NCI-H446 (cell line): ENCODE measurements around the gene TMEM126A.
"Not testable (repeated sequence)": the region's sequence is repeated elsewhere in the genome, so short reads cannot be mapped to it uniquely, and the experiment has no call there.

ENCODE experiments used
- DNase-seq, 2 experiments: peaks; one replicate each; lab custom pipeline; 2025; lab: John Stamatoyannopoulos, UW

TMEM126A gene

DNA sequence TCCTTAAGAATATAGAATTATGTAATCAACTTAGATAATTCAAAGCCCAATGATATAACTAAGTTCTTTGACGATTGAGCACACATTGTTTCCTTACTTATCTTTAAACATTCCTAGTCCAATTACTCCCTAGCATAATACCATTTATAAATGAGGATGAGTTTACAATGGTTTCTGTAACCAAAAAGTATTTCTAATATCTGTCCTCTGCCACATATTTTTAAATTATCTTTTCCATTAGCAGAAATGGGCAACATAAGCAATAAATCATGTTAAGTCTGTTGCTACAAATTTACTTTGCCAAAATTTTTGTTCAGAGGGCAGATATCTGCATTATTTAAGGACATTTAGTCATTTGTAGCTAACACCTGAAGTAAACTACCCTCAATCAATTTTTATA lies 10.4 kb downstream of the TMEM126A start:
- DNase-seq: no peak

DNA sequence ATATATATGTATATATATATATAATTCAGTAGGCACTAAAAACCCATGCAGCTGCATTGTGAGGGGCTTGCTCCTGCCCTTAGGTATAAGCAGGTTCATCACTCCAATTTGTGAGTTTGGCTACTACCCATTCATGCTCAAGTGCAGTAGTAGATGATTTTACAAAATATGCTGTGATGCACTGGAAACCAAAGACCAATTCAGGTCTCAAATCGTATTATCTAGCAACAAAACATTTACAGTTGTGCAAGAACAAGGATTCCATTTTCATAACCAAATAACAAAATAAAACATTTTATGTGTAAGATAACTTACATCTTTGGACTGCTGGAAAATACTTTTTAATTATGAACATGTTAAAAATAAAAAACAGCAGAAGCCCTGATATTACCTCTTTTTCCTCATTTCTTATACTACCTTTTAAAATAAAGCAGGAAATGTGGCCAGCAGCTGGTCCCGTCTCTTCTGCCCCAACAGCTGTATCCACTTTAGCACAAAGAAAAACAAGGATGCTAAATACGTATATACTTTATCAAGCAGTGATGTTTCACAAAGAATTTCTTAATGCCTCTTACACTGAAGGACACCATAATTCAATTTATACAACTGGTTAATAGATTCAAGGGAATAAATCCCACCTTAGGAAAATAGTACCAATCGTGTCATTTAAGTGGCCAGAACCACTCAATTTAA lies 14.4 kb downstream of the TMEM126A start:
- DNase-seq: no peak

DNA sequence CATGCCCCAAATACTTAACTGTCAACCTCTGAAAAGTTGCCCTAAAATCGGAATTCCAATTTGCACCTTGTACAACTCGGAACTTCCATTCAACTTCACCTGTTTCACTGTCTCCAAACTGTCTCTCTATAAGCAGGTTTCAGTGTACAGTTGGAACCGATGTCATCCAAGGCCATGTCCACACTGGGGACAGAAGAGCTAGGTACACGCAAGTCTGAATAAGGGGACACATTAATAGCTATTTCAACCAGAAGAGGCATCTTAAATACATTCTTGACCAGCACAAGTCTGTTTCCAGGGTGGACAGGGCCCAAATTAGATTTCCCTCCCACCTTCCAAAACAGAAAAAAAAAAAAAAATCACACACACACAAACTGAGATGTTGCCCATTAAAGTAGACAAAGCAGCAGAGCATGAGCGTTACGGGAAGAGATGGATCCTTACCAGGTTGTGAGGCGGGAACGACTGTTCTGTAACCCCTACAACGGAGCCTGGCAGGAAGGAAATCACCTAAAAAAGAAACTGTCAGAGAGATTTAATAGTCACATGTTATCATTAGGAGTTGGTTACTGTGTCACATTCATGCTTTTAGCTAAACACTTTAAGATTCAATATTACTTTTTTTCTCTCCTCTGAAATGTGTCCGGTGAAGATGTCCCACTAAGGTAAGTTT lies 15.4 kb downstream of the TMEM126A start:
- no peak for DNase-seq

DNA sequence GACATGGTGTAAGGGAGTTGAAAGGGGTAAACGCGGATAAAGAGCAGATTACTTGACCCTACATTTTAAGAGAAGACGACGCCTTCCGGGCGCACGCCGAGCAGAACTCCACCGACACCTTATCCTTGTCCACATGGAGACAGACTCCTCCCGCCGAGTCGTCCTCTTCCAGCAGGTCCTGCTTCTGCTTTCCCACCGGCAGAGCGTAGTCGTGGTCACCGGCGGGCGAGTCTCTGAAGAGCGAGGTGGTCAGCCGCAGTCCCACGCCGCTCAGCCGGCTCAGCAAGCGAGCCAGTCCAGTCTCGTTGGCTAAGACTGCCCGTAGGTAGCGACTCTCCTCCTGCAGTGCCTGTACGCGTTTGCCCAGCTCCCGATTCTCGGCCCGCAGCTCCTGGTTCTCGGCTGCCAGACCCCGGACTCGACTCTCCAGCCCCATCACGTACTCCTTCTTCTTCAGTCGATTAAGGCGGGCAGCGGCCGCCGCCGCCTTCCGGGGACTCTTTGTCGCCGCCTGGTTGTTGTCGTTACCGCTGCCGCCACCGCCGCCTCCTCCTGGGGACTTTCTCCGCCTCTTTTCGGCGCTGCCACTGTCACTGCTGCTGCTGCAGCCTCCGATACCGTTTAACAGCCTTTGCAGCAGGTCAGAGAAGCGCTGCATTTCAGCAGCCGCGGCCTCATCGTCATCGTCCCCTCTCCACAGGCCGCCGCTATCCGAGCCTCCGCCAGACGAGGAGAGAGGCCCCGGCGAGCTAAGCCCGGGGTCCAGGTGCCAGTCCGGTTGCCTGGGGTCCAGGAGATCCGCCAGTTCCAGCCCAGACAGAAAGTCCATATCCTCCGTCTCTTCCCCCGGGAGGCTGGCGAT lies 16.2 kb downstream of the TMEM126A start:
- peak; percentile 13 to 52 for DNase-seq

DNA sequence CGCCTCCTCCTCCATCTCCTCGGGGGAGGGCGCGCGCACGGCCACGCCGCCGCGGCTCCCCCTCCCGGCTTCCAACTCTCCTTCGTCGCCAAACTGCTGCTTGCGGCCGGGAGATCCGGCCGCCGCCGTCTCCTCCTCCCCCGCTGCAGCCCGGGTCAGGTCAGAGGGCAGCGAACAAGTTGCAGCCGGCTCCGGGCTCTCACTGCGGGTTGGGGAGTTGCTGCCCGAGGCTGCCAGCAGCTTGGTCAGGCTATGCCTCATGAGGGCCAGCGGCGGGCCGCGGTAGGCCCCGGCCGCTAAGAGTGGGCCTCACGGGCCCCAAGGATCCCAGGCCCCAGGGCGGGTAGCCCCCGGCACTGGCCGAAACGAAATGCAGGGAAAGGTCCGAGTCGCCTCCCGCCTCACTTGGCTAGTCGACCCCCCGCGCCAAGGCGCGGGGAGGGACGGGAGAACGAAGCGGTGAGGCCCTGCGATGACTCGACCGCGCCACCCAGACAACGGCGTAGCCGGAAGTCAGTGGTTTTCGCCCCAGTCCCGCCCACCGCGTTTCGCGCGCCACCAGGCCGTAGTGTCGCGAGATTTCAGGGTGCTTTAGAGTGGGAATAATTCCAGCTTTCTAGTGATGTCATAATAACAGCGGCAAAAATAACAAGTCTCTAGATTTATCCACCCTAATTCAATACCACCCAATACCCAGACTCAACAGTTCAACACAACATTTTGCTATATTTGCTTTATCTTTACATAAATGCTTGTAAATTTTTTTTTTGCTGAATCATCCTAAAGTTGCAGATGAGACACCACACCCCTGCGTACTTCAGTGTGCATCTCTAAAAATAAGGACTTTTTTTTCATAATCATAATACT lies 17.1 kb downstream of the TMEM126A start, which contains the start of gene CREBZF:
Gene CREBZF (minus strand): TSS at position 515 of the 867 bp plus-strand sequence. CDS start 254 bp downstream, at position 261.
- DNase-seq: peak; percentile 90 to 98

DNA sequence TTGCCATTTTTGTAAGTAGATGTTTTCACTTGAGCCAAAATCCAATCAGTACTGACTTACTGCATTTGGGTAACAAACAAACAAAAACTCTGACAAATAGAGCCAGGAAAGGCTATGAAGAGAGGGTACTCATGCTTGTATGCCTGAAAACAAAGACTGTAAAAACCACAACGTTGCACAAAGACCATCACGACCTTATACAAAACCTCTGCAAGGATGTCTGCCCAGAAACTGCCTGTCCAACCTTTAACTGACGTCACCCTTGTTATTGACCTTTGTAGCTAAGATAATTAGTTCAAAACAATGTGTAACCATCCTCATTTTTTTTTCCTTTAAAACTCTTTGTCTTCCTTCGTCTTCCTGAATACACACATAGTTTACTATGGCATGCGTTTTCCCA lies 18.0 kb downstream of the TMEM126A start:
- no peak for DNase-seq

DNA sequence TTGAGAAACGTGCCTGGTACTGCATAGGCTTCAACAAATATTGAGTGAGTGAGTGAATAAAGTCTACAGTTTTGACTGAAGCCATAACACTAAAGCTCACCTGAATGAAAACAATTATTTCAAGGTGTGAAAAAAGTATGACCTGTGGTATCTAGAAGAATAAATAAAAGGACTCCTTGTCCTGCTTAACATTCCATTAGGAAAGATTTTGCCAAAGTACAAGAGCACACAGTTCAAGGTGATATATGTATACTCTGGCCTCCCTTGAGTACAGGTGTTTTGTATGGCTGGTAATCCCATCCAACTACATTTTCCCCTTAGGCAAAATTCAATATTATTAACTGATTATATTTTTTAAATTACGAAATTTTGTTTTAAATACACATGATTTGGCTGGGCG lies 18.9 kb downstream of the TMEM126A start:
- no peak for DNase-seq

DNA sequence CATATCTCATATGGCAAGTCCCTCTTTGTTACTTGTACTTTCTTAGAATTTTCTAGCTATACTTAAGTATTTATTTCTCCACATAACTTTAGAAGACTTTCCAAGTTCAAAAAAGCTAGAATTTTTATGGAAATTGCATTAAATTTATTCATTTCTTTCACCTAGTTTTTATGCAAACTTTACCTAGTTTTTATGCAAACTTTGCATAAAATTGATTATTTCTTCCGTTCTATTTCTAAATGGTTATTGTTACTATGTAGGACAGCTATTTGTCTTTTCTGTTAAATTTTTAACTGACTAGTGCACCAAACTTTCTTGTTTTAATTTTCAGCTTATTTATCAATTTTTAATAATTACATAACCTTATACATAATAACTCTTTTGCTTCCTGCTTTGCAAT lies 20.4 kb downstream of the TMEM126A start:
- DNase-seq: no peak

DNA sequence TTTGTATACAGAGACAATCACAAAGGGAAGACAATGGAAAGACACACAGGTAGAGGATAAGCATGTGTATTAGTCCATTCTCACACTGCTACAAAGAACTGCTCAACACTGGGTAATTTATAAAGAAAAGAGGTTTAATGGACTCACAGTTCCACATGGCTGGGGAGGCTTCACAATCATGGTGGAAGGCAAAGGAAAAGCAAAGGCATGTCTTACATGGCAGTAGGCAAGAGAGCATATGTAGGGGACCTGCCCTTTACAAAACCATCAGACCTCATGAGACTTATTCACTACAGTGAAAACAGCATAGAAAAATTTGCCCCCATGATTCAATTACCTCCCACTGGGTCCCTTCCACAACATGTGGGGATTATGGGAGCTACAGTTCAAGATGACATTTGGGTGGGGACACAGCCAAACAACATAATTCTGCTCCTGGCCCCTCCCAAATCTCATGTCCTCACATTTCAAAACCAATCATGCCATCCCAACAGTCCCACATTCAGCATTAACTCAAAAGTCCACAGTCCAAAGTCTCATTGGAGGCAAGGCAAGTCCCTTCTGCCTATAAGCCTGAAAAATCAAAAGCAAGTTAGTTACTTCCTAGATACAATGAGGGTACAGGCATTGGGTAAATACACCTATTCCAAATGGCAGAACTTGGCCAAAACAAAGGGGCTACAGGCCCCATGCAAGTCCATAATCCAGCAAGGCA lies 23.3 kb downstream of the TMEM126A start:
- DNase-seq: not testable (repeated sequence)

DNA sequence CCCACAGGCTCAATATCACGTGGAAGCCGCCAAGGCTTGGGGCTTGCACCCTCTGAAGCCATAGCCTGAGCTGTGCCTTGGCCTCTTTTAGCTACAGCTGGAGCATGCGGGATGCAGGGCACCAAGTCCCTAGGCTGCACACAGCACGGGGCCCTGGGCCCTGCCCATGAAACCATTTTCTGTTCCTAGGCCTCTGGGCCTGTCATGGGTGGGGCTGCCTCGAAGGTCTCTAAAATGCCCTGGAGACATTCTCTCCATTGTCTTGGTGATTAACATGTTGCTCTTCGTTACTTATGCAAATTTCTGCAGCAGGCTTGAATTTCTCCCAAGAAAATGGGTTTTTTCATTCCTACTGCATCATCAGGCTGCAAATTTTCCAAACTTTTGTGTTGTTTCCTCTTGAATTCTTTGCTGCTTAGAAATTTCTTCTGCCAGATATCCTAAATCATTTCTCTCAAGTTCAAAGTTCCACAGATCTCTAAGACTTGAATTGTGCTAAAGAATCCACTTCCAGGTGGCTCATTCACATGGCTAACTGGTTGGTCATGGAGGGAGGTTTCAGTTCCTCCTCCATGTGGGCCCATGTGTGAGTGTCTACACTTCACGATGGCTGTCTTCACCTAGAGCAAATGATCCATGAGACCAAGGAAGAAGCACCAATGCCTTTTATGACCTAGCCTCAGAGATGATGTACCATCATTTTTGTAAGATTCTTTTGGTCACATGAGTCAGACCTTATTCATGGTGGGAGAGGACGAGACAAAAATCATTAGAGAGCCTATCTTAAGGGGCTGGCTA lies 24.5 kb downstream of the TMEM126A start:
- no peak for DNase-seq

DNA sequence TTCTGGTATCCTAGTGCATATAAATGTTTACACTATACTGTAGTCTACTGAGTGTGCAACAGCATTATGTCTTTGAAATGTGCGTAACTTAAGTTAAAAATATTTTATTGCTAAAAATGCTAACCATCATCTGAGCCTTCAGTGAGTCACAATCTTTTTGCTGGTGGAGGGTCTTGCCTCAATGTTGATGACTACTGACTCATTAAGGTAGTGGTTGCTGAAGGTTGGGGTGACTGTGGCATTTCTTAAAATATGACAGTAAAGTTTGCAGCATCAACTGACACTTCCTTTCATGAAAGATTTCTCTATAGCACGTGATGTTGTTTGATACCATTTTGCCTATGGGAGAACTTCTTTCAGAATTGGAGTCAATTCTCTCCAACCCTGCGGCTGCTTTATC lies 25.6 kb downstream of the TMEM126A start:
- no peak for DNase-seq

DNA sequence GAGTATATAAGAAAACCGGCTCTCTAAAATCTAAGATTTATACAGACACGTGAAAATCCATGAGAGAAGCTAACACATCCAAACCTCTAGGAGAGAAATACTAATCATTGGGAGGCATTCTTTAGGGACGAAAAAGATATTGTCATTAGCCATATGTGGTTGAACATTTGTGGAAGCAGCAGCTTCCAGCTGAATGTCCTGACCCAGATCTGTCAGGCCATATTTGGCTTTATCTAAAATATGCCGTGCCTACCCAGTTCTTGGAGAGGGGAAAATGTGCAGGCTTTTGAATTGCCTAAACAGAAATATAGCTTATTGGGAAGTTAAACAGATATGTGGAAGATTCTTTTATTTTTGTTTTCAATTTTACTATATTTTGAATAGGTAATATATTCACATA lies 31.8 kb downstream of the TMEM126A start:
- DNase-seq: no peak

DNA sequence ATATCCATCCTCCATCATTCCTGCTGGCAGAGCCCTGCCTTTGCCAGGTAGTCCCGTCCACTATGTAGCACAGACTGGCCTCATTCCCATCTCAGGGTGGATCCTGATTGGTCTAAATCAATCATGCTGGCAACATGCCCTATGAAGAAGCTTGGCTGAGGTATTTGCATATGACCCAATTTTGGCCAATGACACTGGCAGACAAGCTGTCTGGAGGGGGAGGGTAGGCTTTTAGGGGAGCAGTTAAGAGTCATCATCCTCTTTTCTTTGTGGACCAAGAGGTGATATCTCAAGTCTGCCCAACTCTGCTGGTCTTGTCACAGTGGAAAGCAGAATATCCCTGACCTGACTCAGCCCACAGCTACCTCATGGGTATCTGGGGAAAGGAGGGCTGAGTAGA lies 33.1 kb downstream of the TMEM126A start:
- DNase-seq: peak in 1 of 2 experiments; percentile 21

DNA sequence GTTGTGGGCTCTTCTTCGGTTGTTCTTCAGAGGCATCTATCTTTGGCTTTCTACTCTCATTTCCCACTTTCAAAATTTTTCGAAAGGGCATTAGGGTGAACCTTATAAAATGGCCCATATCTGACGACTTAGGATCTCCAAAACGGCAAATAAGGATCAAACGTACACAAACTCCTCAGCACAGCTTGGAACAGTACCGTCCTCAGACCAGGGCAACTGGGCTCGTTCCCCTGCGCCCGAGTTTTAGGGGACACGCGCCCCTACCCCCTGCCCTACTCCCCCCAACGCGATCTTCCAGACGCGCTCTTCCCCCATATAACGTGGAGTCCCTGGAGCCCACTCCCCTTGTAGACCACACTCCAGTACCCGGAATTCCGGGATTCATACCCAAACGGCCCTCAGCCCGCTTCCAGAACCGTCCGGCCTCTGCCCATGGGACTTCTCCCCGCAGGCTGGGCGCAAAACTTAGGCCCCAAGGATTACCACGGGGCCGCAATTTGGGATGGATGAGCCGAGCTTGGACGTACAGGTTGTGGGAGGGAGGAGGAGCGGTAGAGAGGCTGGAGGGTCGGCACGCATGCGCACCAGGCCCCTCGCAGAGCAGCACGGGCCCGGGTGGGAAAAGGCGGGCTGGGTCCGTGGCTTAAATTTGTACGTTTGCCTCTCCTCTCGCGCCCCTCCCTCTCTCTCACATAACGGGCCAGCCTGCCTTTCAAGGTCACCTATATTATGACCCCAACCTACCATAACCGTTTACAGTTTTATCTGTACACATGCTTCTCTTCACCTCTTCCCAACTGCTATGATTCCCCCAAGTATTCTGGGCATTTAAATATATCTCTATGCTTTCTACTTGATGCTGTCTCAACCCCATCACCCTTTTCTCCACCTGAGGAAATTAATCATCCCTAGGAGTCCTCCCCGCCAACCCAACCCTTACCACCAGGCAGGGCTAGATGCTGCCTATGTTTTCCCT lies 34.9 kb downstream of the TMEM126A start:
- DNase-seq: peak; percentile 57 to 72

DNA sequence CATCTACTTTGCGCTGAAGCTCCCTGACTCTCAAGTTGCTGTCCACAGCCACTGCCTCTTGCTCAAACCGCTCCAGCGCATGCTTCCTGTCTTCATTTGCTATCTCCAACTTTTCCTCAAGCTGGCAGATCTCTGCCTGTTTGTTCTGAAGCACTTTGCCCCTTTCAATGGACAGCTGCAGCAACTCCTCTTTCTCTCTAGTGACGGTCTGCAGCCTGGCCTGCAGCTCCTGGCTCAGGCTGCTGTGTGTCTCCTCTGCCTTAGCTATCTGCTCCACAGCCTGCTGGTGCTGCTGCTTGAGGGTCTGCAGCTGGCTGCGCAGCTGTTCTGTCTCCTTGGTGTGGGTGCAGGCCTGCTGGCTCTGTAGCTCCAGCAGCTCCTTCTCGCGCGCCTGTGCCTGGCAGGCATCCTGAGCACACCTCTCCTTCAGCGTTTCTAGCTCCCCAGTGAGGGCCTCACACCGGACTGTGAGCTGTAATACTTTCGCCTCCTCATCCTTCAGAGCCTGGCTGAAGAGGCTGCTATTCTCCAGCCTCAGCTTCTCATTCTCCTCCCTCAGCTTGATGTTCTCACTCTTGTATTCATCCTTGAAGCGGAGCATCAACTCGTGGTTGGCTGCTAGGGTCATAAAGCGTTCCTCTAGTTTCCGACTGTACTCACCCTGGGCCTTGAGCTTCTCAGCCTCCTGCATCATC lies 37.5 kb downstream of the TMEM126A start:
- DNase-seq: no peak

DNA sequence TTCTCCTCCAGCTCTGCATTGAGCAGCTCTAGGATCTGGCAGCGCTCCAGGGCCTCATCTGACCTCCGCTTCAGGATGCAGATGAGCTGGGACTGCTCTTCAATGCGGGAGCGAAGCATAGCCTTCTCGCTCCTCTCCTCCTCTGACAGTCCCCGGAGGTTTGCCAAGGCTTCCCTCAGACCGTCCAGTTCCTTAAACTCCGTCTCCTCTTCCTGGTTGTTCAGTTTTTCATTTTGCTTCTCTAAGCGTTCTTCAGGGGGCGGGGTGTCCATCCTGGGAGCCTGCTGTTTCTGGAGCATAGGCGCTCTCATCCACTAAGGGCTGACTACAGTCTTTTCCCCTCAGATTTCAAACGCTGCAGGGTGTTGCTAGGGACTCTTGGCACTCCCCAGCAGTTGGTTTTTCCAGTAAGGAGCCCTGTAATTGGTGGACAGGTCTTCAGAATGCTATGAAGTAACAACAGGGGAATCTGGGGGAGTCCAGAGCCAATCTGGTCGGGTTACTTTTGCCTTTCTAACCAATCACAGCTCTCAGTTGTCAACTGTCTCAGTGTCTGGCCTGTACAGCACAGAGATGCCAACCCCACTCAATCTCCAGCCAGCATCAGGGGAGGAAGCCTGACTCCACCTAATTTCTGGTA lies 38.2 kb downstream of the TMEM126A start, which contains the start of gene CCDC89:
Gene CCDC89 (minus strand): TSS at position 376 of the 640 bp plus-strand sequence. CDS start 65 bp downstream, at position 311.
- DNase-seq: peak; percentile 46 to 84

DNA sequence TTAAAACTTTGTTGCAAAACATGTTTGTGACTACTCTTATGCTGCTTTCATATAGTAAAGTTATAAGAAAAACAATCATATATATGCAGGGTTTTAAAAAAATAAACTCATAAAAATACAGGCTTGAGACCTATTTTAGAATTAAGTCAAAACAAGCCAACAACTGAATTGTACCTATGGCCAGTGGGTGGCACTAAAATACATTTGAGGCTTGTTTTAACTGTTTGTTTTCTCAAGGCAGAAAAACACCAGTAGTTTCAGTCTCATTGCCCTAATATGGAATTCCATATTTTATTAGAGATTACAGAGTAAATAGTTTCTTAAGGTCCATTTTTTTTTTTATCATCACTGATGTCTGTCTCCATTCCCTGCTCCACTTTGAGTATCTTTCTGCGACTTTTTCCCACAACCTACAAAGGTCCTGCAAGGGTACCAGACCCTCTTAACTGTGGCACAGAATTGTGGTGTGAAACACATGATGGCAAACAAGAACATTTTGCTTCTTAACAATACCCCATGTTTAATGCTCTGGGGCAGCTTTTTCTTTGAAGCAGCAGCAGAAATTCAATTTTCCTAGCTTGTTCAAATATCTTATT lies 46.7 kb downstream of the TMEM126A start:
- peak in 1 of 2 experiments; percentile 29 for DNase-seq
